MCF 10A (cell line): ENCODE data around the gene MAPK8IP2. TPM values are rescaled to one million over a fixed set of nuclear protein-coding genes. Genes with fewer than 3 reads are reported as not detected.

ENCODE experiments used
- BruUV-seq: library from RNA; stranded (reverse); fragments of 400-500 nt; replicated peaks from 2 replicates; lab custom pipeline; 2021; lab: Mats Ljungman, UMichigan
- CTCF ChIA-PET: fragments of 300-600 bp; sonication (Branson Sonifier 250); formaldehyde crosslinking; extraction: SDS; loops from one replicate; lab custom pipeline; 2021; ENCODE audit warnings: antibody characterized with exemption, inconsistent platforms; lab: Yijun Ruan, JAX
- POLR2A ChIA-PET: fragments of 300-600, 350-650 bp; sonication (Branson Sonifier 250); formaldehyde crosslinking; extraction: SDS; loops from one replicate; lab custom pipeline; 2020; ENCODE audit warnings: antibody characterized with exemption, inconsistent platforms; lab: Yijun Ruan, JAX
- DNase-seq: peaks from one replicate; pipeline ENCODE4 v3.0.0-alpha.2; 2018; ENCODE audit not compliant: unreplicated experiment
- H3K27ac Mint-ChIP-seq: one replicate; pipeline ENCODE4 v1.8.0; 2022; ENCODE audit warnings: mild to moderate bottlenecking, low read depth, mixed read lengths; ENCODE audit not compliant: unreplicated experiment
- H3K27me3 Mint-ChIP-seq: one replicate; pipeline ENCODE4 v1.8.0; 2022; ENCODE audit warnings: mixed read lengths; ENCODE audit not compliant: insufficient read depth, unreplicated experiment
- H3K36me3 Mint-ChIP-seq: one replicate; pipeline ENCODE4 v1.8.0; 2022; ENCODE audit warnings: mild to moderate bottlenecking, moderate library complexity, mixed read lengths; ENCODE audit not compliant: insufficient read depth, unreplicated experiment
- H3K4me1 Mint-ChIP-seq: one replicate; pipeline ENCODE4 v1.8.0; 2022; ENCODE audit warnings: mixed read lengths; ENCODE audit not compliant: insufficient read depth, unreplicated experiment
- H3K4me3 Mint-ChIP-seq: one replicate; pipeline ENCODE4 v1.8.0; 2022; ENCODE audit warnings: mild to moderate bottlenecking, moderate library complexity, mixed read lengths; ENCODE audit not compliant: unreplicated experiment
- H3K9me3 Mint-ChIP-seq: one replicate; pipeline ENCODE4 v1.8.0; 2022; ENCODE audit warnings: mixed read lengths; ENCODE audit not compliant: unreplicated experiment
- intact Hi-C: fragments of 100-400 bp; cut with micrococcal nuclease; formaldehyde crosslinking; loops from 2 replicates; pipeline ENCODE4 v1.14.1; 2022
- total RNA-seq: library from RNA; stranded (reverse); gene quantifications from 2 replicates; pipeline ENCODE4 v1.2.3, GENCODE V29; 2022
- TF ChIP-seq, protein P1 (sequence below): fragments of 200-600 bp; IDR thresholded peaks from one replicate; pipeline ENCODE4 v1.8.0; 2022; ENCODE audit warnings: antibody characterized with exemption, mild to moderate bottlenecking; ENCODE audit not compliant: unreplicated experiment

MAPK8IP2 gene
- total RNA-seq, 1 experiment from 2014 or later: 1.2 TPM

- ChIA-PET POLR2A (interaction anchor here (0.6 kb wide), 1 partner anchor 20 kb away, joined by 4 read pairs; no protein-coding TSS in a partner anchor), CTCF (interaction anchor here (0.6 kb wide), 1 partner anchor 171 kb away, joined by 3 read pairs; no protein-coding TSS in a partner anchor)
- Mint-ChIP-seq H3K36me3 (no peaks in the 10 kb centered on the region), H3K4me3 (no peak overlapping the region), H3K27me3 (peaks cover 29% of the 10 kb centered on the region), H3K27ac (no peak overlapping the region), H3K9me3 (no peaks in the 10 kb centered on the region), H3K4me1 (no peaks in the 10 kb centered on the region)
- BruUV-seq: no TSS peak
- TF ChIP-seq, protein P1, sequence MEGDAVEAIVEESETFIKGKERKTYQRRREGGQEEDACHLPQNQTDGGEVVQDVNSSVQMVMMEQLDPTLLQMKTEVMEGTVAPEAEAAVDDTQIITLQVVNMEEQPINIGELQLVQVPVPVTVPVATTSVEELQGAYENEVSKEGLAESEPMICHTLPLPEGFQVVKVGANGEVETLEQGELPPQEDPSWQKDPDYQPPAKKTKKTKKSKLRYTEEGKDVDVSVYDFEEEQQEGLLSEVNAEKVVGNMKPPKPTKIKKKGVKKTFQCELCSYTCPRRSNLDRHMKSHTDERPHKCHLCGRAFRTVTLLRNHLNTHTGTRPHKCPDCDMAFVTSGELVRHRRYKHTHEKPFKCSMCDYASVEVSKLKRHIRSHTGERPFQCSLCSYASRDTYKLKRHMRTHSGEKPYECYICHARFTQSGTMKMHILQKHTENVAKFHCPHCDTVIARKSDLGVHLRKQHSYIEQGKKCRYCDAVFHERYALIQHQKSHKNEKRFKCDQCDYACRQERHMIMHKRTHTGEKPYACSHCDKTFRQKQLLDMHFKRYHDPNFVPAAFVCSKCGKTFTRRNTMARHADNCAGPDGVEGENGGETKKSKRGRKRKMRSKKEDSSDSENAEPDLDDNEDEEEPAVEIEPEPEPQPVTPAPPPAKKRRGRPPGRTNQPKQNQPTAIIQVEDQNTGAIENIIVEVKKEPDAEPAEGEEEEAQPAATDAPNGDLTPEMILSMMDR: no peak
- intact Hi-C loops: no loop called here
- no peak for DNase-seq
Observed at GRCh38 chr22:50610041-50610451, 9.5 kb downstream of the MAPK8IP2 start.

DNA sequence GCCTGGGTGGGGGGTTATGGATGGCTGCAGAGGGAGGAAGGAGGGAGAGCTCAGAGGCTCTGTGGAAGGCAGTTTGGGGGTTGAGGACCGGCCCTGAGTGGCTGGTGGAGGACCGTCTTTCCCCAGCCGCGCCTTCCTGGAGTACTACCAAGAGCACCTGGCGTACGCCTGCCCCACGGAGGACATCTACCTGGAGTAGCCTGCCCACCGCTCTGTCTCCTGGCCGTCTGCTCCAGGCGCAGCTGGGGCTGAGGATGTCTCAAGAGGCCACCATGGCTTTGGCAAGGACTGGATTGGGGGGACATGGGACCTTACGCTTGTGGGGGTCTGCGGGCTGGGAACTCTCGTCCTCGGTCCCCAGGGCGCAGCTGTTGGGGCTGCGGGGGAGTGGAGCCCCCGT, 10.0 kb downstream of the MAPK8IP2 start:
- H3K36me3 Mint-ChIP-seq: no peaks in the 10 kb centered on the region
- H3K27ac Mint-ChIP-seq: no peak overlapping the region
- ChIA-PET CTCF (interaction anchor here (0.6 kb wide), 1 partner anchor 171 kb away, joined by 3 read pairs; no protein-coding TSS in a partner anchor), POLR2A (interaction anchor here (0.6 kb wide), 1 partner anchor 20 kb away, joined by 4 read pairs; no protein-coding TSS in a partner anchor)
- no TSS peak for BruUV-seq
- peaks cover 29% of the 10 kb centered on the region for H3K27me3 Mint-ChIP-seq
- TF ChIP-seq, protein P1: no peak
- H3K9me3 Mint-ChIP-seq: no peaks in the 10 kb centered on the region
- no peaks in the 10 kb centered on the region for H3K4me1 Mint-ChIP-seq
- no peak overlapping the region for H3K4me3 Mint-ChIP-seq
- intact Hi-C loops: no loop called here
- no peak for DNase-seq

DNA sequence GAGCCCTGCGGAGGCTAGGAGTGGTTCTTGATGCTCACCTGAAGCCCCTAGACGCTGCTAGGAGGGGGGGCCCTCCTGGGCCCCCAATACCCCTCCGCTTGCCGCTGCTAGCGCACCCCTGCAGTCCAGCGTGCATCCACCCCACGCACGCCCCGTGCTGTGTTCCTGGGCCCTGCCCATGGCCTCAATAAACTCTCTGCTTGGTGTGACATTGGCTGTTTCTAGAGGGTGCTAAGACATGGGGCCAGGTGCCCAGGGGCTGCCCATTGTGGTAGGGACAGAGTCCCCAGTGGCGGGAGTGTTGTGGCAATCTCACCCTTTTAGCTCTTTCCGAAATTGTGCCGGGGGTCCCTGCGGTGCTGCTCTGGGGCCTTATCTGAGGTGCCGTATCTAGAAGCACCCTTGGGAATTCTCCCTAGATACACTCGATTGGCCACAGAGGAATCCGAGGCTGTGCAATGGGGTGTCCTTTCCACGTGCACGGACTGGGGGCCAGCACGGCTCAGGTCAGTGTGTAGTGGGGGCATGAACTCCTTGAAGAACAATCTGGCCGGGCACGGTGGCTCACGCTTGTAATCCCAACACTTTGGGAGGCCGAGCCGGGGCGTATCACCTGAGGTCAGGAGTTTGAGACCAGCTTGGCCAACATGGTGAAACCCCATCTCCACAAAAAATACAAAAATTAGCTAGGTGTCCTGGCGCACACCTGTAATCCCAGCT, 10.9 kb downstream of the MAPK8IP2 start:
- no peaks in the 10 kb centered on the region for H3K36me3 Mint-ChIP-seq
- ChIA-PET CTCF (interaction anchor here (1.7 kb wide), 1 partner anchor 10 kb away, joined by 7 read pairs; no protein-coding TSS in a partner anchor), POLR2A (no interaction called here)
- H3K27me3 Mint-ChIP-seq: peaks cover 29% of the 10 kb centered on the region
- H3K4me3 Mint-ChIP-seq: no peak overlapping the region
- intact Hi-C loops: no loop called here
- BruUV-seq: no TSS peak
- H3K27ac Mint-ChIP-seq: no peak overlapping the region
- TF ChIP-seq, protein P1: no peak
- no peaks in the 10 kb centered on the region for H3K4me1 Mint-ChIP-seq
- no peak for DNase-seq
- no peaks in the 10 kb centered on the region for H3K9me3 Mint-ChIP-seq

GRCh38 chr22:50612168-50612527, 11.6 kb downstream of the MAPK8IP2 start:
- Mint-ChIP-seq H3K27me3 (peaks cover 24% of the 10 kb centered on the region), H3K27ac (no peak overlapping the region), H3K36me3 (no peaks in the 10 kb centered on the region), H3K9me3 (no peaks in the 10 kb centered on the region), H3K4me1 (no peaks in the 10 kb centered on the region), H3K4me3 (no peak overlapping the region)
- BruUV-seq: no TSS peak
- POLR2A ChIA-PET: no interaction called here
- CTCF ChIA-PET: interaction anchor here (1.7 kb wide), 1 partner anchor 9 kb away, joined by 7 read pairs; no protein-coding TSS in a partner anchor
- no peak for DNase-seq
- intact Hi-C loops: no loop called here
- TF ChIP-seq, protein P1: no peak
